Forelimb muscle (tissue), 1 donor: ENCODE results near the gene LYPD6B. TPM values are rescaled to one million over a fixed set of nuclear protein-coding genes. Genes with fewer than 3 reads are reported as not detected.

Experiments
- DNase-seq: peaks from one replicate; pipeline ENCODE4 v3.0.0-alpha.2; 2013; ENCODE audit warnings: low read depth
- polyA plus RNA-seq: library from polyadenylated mRNA; unstranded; fragments of 120-200 nt; gene quantifications from one replicate; pipeline ENCODE4 v1.2.1, GENCODE V29; 2013; ENCODE audit not compliant: insufficient read length

The LYPD6B gene
- polyA plus RNA-seq, 1 donor: not detected

DNA sequence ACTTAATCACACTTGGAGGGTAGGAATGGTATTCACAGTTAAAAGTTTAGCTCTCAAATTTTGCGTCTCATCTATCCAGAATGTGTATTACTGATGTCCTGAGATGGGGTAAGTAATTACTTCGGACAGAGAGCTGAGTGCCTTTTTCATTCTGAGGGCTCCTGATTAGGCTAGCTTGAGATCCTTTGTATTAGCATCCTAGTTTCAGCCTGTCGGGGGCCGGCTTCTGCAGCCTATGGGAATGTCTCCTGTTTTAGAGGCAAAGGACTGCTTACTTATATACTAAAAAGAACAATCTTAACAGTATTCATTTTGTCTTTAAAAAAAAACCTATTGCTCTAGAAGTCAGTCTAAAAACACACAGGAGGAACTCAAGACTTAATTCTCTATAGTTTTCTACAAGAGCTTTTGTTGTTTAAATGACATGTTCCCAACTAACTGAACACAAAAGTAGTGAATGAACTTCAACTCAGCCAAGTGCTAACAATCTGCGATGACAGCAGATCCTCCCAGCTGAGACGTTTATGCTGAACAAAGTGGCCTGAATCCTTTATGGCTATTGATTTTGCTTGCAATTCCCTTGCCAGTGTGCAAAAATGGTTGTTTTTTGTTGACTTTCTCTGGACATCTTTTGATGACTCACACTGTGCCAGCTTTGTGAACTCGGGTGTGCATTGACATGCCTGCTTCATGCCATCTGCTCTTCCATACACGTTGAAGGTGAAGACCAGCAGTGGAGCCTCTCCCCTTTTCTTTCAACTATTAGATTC is 118.7 kb downstream of the LYPD6B start:
- no peak for DNase-seq

DNA sequence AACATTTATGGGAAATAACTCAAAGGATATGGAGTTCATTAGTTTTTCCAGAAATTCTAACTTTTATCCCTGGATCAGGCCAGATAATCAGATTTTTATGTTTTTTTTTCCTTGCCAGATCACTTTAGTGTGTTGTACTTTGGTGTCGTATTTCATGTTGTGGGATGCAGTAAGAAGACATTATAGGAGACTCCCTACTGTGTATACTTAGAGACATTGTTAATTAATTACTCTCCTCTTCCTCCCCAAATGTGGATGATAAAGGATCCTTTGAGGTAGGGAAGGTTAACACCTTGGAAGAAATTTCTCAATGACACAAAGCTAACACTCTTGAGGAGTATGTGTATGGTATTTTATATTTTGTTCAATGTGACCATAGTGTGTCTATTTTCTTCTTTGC is 120.5 kb downstream of the LYPD6B start:
- DNase-seq: no peak

DNA sequence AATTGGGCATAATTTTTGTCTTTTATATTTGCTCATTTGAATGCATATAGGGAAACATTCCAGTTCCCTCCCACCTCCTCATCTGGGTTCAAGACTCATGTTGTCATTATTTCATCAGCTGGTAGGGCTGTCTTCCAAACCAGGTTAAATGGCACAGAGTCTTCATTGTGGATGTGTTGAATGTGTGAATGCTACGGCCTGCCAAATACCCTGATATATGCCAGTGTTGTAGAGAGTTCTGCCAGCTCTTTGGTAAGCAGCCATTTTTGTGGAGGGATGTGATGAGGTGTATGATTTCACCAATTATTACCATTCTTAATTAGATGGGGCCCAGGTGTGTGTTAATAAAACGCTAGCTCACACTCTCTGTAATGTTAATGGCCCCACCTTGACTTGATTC is 121.7 kb downstream of the LYPD6B start:
- no peak for DNase-seq

DNA sequence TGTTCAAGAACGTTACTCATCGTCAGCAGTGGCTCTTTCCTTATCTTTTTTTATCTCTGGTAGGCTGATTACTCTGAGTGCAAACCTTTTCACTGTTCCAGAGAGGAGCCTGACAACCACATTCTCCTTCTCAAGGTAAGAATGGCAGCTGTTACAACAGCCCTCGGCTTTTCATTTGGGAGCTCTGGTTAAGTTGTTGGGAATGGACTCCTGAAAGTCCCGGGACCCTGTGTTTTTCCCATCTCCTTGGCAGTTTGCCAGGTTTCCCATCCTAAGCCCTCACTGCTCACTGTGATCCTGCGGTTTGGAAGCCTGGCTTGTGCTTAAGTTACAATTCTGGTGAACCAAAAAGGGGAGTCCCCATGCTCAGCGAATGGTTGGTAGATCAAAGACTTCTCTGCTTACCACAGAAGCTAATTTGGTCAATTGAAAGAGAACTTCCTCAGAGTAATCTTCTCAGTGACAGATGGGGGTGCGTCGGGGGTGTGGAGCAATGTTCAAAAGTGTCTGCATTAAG is 122.3 kb downstream of the LYPD6B start:
- DNase-seq: no peak

DNA sequence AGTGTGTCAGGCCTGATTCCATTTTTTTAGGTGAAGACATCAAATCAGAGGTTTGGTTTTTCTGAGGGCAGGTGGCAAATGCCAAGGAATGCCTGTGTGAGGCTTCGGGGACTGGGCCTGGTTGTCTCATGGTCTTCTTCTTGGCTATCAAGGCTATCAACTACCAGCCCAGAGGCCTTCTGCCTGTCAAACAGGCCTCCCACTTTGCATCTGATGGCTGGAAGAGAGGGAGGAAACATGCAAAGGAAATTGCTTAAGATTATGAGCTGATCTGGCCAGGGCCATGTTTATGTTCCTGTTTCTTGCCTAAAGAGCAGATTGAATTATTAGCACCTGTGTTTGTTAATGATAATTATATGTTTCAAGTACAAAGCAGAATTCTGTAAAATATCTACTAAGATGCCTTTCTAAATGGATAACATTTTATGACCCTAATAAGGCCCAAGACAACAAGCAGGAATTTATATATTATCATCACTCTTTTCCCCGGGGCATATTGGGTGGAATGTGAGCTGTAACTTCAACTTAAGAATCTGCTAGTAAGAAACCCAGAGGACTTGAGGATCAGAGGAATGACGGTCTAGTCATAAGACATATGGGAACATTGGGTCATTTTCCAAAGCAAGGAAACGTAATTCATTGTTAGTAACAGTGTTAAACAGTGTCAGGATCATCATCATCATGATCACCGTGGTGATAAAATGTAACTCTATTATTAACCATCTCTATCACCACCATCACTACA is 123.2 kb downstream of the LYPD6B start:
- no peak for DNase-seq

DNA sequence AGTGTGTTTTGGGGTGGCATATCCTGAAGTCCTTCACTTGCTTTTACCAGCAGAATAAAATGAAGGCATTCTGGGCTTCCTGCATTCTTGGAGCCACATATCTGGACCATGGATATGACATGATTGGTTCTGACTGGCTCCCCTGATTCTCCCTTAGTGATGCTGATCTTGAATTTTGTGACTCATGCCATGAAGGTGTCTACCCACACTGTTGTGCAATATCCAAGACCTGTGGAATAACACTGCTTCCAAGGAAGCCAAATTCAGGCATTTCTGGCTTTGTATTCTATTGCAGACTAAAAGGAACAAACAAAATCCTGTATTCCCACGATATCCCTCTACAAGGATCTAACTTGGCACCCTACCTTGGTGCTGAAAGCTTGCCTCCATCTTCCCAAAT is 125.8 kb downstream of the LYPD6B start:
- no peak for DNase-seq

DNA sequence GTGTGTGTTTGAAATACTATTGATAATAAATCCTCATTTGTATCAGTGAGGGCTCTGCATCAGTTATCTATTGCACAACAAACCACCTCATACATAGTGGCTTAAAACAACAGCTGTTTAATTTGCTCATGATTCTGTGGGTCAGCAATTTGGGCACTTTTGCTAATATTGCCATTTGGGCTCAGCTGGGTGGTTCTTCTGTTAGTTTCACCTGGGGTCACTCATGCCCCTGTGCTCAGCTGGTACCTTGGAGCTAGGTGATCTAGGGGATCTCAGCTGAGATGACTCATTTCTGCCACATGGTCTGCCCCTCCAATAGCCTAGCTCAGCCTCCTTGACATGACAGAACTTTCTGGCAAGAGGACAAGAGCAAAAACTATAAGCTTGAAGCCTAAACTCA is 126.3 kb downstream of the LYPD6B start:
- DNase-seq: no peak

DNA sequence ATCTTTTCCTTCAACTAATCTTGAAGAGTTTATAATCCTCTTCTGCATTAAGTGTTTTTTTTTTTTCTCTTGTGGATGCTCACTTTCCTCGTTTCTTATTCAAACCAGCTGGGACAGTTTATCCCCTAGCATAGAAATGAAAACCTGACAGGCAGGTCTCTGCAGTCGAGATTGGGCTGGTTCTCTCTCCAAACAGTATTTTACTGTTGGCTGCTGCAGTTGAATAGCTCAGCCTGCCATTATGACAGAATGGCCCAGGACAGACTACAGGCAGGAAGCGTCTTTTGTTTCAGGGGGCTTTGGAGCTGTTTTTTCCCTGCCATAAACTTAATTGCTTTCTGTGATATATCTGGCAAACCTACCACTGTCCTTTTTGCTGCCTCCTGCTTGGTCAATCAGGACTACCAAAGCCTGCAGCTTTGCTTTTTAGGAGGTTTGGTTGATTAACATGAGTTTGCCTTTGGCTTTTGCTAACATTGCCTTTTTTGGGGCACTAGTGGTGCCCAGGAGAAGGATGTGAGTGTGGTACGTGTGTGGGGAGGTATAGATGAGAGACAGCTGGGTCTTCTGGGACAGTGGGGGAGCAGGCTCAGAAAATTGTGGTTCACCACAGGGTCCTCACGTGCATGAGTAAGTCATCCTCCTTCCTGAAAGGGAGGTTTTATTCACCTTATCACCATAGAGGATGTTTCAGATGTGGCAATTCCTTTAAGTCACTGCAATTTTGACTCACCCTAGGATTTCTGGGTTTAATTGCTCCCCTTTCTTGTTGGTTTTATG is 128.7 kb downstream of the LYPD6B start:
- DNase-seq: no peak

DNA sequence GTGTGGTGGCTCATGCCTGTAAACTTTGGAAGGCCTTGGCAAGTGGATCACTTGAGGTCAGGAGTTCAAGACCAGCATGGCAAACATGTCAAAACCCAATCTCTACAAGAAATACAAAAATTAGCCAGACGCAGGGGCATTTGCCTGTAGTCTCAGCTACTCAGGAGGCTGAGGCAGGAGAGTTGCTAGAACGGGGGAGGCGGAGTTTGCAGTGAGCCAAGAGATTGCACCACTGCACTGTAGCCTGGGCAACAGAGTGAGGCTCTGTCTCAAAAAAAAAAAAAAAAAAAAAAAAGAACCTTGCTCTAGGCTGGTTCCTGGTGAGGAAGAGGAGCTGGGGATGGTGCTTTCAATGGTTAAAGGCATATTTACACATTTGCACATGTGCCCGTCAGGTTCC is 129.4 kb downstream of the LYPD6B start:
- DNase-seq: no peak

DNA sequence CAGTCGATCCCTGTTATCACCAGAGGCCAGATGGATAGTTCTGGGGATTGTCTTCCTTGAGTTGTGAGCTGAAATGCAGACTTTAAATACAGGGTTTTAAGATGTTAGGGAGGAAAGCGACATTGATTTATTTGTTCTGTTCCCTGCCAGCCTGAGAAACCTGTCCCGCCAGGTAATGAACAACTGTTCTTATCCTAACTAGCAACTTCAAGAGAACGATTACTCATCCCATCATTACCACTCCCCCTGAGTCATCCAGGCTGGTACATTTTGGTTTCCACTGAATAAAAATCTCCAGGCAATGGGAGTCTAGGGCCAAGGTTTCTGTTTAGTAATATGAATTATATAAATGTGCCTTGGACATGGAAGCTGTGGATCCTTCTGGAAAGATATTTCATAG is 131.2 kb downstream of the LYPD6B start:
- DNase-seq: no peak

DNA sequence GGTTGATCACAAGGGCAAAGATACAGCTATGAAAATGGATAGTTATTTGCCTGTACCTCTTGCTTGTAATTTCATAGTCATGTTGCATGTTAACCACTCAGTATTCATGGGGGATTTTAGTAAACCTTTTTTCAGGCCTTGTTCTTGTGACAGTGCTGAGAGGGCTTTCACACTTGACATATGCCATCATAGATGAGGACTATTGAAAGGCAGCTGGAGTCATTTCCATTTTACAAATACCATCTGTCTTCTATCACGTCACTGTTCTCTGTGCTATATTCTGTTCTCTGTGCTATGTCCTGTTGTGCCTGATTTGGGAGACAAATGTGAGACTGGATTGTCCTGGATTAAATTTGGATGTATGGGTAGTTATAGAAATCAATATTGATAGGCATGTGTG is 131.7 kb downstream of the LYPD6B start:
- DNase-seq: no peak

DNA sequence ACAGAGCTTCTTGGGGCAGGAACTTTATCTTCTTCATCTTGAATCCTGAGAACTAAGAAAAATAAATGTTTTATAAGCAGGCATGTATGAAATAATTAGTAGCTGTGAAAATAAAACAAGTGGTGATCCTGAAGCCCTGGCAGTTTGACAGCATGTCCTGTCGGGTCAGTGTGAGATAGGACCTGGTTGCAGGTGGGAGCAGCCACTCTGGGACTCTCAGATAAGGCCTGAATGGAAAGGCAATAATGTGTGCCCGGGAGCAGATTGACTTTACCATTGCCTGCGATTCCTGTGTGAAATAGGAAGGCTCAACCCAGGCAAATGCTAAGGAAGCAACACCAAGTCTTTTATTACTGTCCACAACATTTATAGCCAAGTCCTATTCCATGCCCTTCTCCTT is 132.4 kb downstream of the LYPD6B start:
- DNase-seq: no peak

DNA sequence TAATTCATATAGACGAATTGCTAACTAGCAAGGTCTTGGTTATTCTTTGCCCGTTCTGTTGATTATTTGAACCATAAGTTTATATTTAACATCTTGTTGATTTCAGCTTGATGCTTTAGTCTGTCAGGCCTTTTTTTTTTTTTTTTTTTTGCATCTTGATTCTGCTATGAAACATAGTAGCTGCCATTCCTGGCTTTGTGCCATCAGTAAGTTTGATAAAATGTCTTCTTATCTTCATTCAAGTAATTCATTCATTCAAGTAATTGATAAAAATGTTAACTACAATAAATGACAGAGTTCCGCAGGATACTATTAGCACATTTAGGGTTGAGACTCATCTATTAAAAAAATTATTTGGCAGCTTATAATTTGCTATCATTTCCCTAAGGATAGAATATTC is 134.7 kb downstream of the LYPD6B start:
- no peak for DNase-seq

DNA sequence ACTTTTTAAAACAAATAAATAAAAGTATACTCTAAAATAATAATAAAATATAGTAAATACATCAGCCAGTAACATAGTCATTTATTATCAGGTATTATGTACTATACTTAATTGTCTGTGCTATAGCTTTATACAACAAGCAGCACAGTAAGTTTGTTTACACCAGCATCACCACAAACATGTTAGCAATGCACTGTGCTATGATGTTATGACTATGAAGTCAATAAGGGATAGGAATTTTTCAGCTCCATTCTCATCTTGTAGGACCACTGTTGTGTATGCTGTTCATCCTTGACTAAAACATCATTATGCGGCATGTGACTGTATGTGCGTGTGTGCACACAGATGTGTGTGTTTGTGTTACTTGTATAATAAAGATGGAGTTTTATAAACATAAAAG is 137.5 kb downstream of the LYPD6B start:
- DNase-seq: no peak

DNA sequence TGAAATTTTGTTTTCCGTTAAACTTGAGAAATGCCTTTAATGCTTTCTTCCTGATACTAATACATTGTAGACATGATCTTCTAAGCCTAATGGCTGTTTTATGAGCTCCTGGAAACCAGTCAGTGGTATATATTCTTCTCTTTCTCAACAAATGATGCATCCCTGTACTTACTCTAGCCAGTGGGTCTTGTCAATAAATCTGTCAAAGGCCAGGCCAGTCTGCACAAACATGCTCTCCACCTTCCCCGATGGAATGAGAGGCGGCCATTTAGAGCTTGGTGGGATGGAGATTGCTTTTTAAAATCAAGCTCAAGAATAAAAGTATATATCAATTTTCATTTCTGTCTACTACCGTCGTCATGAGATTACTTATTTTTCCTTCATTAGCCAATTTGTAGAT is 140.1 kb downstream of the LYPD6B start:
- no peak for DNase-seq

DNA sequence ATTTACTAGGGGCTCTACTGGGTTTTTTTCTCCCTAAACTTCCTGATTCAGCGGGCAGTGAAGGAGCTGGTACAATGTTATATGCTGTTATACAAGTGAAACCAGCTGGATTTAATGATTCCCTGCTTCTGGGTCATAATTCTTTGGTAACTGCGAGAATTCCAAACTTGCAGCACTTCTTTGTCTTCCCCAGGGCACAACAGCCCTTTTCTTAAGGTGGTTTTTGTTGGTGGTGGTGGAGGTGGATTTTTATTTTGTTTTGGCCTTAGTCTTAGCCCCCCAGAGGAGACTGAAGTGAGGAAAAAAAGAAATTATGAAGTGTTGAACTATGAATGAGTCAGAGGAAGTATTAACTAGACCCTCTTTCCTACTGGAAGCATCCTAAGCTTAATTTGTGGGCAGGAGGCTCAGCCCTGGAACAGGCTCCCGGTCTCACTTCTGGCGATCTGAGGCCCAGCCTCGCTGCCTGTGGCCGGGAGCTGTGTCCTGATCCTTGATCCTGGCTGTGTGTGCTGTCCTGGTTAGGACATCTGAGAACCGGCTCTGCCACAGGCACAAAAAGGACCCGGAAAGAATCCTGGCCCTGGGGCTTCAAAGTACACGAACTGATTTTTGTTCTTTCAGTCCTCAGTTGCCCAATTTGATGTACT is 141.9 kb downstream of the LYPD6B start:
- DNase-seq: no peak

DNA sequence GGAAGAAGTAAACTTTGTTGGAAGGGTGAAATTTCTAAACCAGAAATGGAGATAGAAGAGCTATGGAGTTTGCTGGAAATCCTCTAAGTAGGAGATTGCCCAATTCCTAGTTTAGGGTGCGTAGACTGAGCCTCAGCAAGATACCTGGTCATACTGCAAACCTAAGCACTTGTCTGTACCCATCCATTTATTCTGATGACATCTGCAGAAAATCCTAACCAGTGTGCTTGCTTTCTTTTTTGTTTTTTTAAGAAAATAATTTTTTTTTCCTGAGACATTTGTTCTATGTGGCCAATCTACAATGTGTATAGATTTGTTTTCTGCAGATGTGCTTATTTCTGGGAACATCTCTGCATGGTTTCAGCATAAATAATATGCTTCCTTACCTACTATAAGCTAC is 144.7 kb downstream of the LYPD6B start:
- DNase-seq: no peak

DNA sequence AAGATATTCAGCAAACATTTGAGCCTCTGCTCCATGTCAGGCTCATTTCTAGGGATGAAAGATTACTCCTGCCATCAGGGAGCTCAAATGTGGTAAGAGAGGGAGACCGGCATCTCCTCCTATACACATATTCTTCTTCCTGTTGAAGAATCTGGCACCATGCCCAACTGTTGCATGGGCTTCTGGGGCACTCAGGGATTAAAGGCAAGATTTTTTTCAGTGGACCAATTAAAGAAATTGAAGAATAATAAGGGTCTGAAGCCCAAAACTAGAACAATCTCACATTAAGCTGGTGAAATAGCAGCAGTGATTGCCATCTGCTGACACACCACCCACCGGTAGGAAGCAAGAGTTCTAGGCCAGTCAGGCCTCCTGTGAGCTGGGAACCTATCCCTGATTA is 146.5 kb downstream of the LYPD6B start:
- DNase-seq: no peak

DNA sequence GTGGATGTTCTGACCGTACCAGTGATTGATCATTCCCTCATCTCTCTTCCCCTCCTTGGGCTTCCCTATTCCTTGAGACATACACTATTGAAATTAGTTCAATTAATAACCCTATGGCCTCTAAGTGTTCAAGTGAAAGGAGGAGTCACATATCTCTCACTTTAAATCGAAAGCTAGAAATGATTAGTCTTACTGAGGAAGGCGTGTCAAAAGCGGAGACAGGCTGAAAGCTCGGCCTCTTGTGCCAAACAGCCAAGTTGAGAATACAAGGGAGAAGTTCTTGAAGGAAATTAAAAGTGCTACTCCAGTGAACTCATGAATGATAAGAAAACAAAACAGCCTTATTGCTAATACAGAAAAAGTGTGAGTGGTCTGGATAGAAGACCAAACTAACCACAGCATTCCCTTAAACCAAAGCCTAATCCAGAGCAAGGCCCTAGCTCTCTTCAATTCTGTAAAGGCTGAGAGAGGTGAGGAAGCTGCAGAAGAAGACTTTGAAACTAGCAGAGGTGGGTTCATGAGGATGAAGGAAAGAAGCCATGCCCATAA is 147.5 kb downstream of the LYPD6B start:
- DNase-seq: no peak

DNA sequence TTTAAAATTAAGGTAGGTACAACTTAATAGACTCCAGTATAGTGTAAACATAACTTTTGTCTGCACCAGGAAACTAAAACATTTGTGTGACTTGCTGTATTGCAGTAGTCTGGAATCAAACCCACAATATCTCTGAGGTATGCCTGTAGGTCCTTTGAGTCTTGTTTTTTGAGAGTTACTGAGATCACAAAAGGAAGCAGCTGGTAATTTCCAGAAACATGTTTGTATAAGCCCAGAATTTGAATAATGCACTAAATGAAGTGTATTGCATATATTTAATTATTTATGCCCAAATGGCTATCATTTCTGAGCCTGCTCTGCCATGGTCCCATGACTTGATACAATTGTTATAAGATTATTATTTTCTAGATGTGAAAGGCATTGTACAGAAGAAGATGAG is 148.6 kb downstream of the LYPD6B start:
- no peak for DNase-seq

DNA sequence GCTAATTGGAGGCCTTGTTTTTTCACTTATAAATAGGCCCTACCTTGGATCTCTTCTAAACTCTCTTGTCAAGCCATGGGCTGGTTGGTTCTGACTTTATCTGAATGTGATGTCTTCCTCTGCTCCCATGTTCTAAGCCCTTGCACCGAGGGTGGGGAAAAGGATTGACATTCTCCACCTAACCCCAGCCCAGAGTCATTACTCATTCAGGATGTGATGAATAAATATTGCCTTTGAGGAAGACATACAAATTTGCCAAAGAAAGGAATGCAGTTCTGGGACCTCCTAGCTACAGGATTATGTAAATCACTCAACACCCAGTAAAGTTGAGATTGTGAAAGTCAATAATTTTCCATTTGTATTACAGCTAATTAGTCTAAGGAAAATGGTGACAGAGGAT is 149.8 kb downstream of the LYPD6B start:
- DNase-seq: no peak

DNA sequence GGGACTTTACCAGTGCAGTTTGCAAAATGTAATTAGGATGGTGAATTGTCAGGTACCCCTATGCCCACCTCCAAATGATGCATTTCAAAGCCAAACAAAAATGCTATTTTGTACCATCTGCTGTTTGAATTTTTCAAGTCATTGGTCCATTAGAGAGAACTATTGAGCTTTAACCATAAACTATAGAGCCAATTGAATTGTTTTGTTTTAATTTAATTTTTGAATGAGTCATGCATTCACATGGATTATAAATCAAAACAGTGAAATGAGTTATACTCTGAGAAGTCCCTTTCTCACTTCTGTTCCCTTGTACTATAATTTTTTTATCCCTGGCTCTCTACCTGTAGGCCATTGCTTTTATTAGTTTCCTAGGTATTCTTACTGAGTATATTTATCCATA is 151.3 kb downstream of the LYPD6B start:
- DNase-seq: no peak
